PC-9 (cell line): Measurements from ENCODE around the gene GAP43. TPM values are rescaled to one million over a fixed set of nuclear protein-coding genes. Genes with fewer than 3 reads are reported as not detected.

Experiments used
- BruUV-seq: library from RNA; stranded (reverse); fragments of 400-500 nt; replicated peaks from 2 replicates; lab custom pipeline; 2021; lab: Mats Ljungman, UMichigan
- CTCF ChIA-PET: fragments of 300-600 bp; sonication (Branson Sonifier 250); formaldehyde crosslinking; loops from one replicate; lab custom pipeline; 2022; ENCODE audit warnings: antibody characterized with exemption; lab: Charles Lee
- POLR2A ChIA-PET: fragments of 300-600 bp; sonication (Branson Sonifier 250); formaldehyde crosslinking; loops from one replicate; lab custom pipeline; 2022; ENCODE audit warnings: antibody characterized with exemption; ENCODE audit not compliant: unreplicated experiment; lab: Charles Lee
- DNase-seq, 2 experiments: peaks; one replicate each; pipeline versions ENCODE4 v3.0.0 to v3.0.0-alpha.2; 2015 to 2022; ENCODE audit warnings: mixed read lengths in 1 of 2
- H2AFZ ChIP-seq: fragments of 200-600 bp; sonication (generic); 2 replicates; pipeline ENCODE4 v1.8.1; 2017; ENCODE audit warnings: antibody characterized with exemption
- H3F3A ChIP-seq: fragments of 200-600 bp; sonication (generic); 2 replicates; pipeline ENCODE4 v1.8.1; 2017; ENCODE audit warnings: antibody characterized with exemption, mild to moderate bottlenecking, low read depth; ENCODE audit not compliant: insufficient read depth
- H3K27ac ChIP-seq: fragments of 200-600 bp; sonication (generic); 2 replicates; pipeline ENCODE4 v1.6.1; 2016; ENCODE audit warnings: mixed run types
- H3K27me3 ChIP-seq: fragments of 200-600 bp; sonication (generic); 2 replicates; pipeline ENCODE4 v1.6.1; 2016; ENCODE audit warnings: low read depth, mixed run types; ENCODE audit not compliant: insufficient read depth
- H3K36me3 ChIP-seq: fragments of 200-600 bp; sonication (generic); 2 replicates; pipeline ENCODE4 v1.6.1; 2016; ENCODE audit warnings: low read depth, mixed run types
- H3K4me1 ChIP-seq: fragments of 200-600 bp; sonication (generic); replicated peaks from 2 replicates; pipeline ENCODE4 v1.6.1; 2016; ENCODE audit warnings: mixed run types; ENCODE audit not compliant: insufficient read depth
- H3K4me2 ChIP-seq: fragments of 200-600 bp; sonication (generic); 2 replicates; pipeline ENCODE4 v1.6.1; 2017; ENCODE audit warnings: mixed run types
- H3K4me3 ChIP-seq: fragments of 200-600 bp; sonication (generic); 2 replicates; pipeline ENCODE4 v1.6.1; 2016; ENCODE audit warnings: mixed run types
- H3K79me2 ChIP-seq: fragments of 200-600 bp; sonication (generic); 2 replicates; pipeline ENCODE4 v1.6.1; 2017; ENCODE audit warnings: low read depth, mixed run types
- H3K9me2 ChIP-seq: fragments of 200-600 bp; sonication (generic); 2 replicates; pipeline ENCODE4 v1.8.1; 2017; ENCODE audit warnings: mild to moderate bottlenecking; ENCODE audit not compliant: insufficient read depth
- H3K9me3 ChIP-seq: fragments of 200-600 bp; sonication (generic); 2 replicates; pipeline ENCODE4 v1.8.1; 2016; ENCODE audit warnings: low read depth; ENCODE audit not compliant: insufficient read depth
- H4K20me1 ChIP-seq: fragments of 200-600 bp; sonication (generic); 2 replicates; pipeline ENCODE4 v1.8.1; 2017; ENCODE audit not compliant: insufficient read depth
- CTCF ChIP-seq: fragments of 200-600 bp; sonication (generic); conservative IDR thresholded peaks from 2 replicates; pipeline ENCODE4 v1.6.1; 2017; ENCODE audit warnings: mixed run types, antibody characterized with exemption, mild to moderate bottlenecking, moderate library complexity
- EZH2 ChIP-seq: fragments of 200-600 bp; sonication (generic); IDR thresholded peaks from 2 replicates; pipeline ENCODE4 v1.8.0; 2017; ENCODE audit warnings: antibody characterized with exemption, low read depth
- intact Hi-C: fragments of 100-400 bp; cut with micrococcal nuclease; formaldehyde crosslinking; loops from one replicate; pipeline ENCODE4 v1.10.0; 2022; ENCODE audit not compliant: unreplicated experiment
- total RNA-seq: library from RNA; stranded (reverse); gene quantifications from 2 replicates; pipeline ENCODE4 v1.2.3, GENCODE V29; 2021

Gene GAP43
- total RNA-seq, 1 experiment from 2014 or later: not detected

- Histone ChIP-seq H3F3A (no peaks in the 10 kb centered on the region), H3K79me2 (no peaks in the 10 kb centered on the region), H3K4me2 (no peak overlapping the region), H3K4me1 (no peaks in the 10 kb centered on the region), H2AFZ (no peak overlapping the region; the same call in 1 of the 2 replicates), H3K36me3 (no peaks in the 10 kb centered on the region), H3K27me3 (no peaks in the 10 kb centered on the region), H3K27ac (no peak overlapping the region), H4K20me1 (no peaks in the 10 kb centered on the region), H3K4me3 (no peak overlapping the region), H3K9me2 (no peaks in the 10 kb centered on the region), H3K9me3 (no peaks in the 10 kb centered on the region)
- intact Hi-C loops: no loop called here
- TF ChIP-seq CTCF (no peak), EZH2 (no peak)
- CTCF ChIA-PET: no interaction called here
- DNase-seq: no peak
- no TSS peak for BruUV-seq
- POLR2A ChIA-PET: no interaction called here
These were observed 85.2 kb downstream of the GAP43 start for GRCh38 chr3:115708540-115708939.

DNA sequence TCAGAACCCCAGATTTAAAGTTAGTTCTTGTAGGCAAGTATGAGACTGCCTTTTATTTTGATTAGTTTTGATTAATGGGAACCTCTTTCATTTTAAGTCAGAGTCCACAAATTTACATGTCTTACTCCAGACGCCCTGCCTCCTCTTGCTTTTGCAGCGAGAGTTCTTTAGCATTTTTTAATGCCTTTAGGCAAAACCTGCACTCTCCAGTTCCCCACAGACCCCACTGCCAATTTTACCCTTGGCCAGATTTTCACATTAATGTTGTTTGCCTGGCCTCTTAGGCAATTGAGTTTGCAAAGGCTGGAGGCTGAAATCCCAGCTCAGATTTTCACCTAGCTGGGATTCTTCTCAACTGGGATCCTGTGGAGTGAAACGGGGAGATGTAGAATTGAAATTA is 85.8 kb downstream of the GAP43 start:
- H3K79me2 ChIP-seq: no peaks in the 10 kb centered on the region
- H3K27ac ChIP-seq: no peak overlapping the region
- H4K20me1 ChIP-seq: no peaks in the 10 kb centered on the region
- no peaks in the 10 kb centered on the region for H3K4me1 ChIP-seq
- ChIA-PET CTCF (no interaction called here), POLR2A (no interaction called here)
- intact Hi-C loops: no loop called here
- no peaks in the 10 kb centered on the region for H3K27me3 ChIP-seq
- TF ChIP-seq CTCF (no peak), EZH2 (no peak)
- H3K4me3 ChIP-seq: no peak overlapping the region
- H3F3A ChIP-seq: no peaks in the 10 kb centered on the region
- no peaks in the 10 kb centered on the region for H3K36me3 ChIP-seq
- no peak for DNase-seq
- no peak overlapping the region for H3K4me2 ChIP-seq
- BruUV-seq: no TSS peak
- H3K9me2 ChIP-seq: no peaks in the 10 kb centered on the region
- H3K9me3 ChIP-seq: no peaks in the 10 kb centered on the region
- H2AFZ ChIP-seq: 0 out of 2 replicates have a peak overlapping the region, but pooled peaks have one; percentile 13

DNA sequence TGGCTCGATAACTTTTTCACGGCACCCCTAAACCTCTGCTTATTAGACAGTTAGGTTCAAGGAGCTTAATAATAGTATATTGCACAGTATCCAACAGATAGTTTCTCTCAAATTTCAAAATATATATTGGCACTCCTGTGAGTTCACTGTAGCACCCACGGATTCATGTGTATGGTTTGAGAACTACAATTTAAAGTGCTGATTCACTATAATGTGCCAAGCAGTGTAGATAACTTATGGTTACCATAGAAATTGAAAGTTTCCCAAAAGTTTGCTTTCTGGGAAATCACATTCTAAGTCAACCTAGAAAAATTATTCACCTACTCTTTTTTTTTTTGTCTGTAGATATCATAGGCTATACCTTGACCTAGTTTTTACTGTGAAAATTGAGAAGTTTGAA is 86.6 kb downstream of the GAP43 start:
- intact Hi-C loops: loop anchor here (10.0 kb wide), 1 partner anchor 55 kb away; no protein-coding TSS in a partner anchor
- H3K27me3 ChIP-seq: no peaks in the 10 kb centered on the region

More for the DNA sequence above, 86.6 kb downstream of the GAP43 start:
- Histone ChIP-seq H3K79me2 (no peaks in the 10 kb centered on the region), H3K36me3 (no peaks in the 10 kb centered on the region), H3K4me2 (no peak overlapping the region), H3K27ac (no peak overlapping the region), H3K4me1 (no peaks in the 10 kb centered on the region), H3K9me3 (no peaks in the 10 kb centered on the region), H4K20me1 (no peaks in the 10 kb centered on the region), H3F3A (no peaks in the 10 kb centered on the region), H3K9me2 (no peaks in the 10 kb centered on the region), H2AFZ (no peak overlapping the region), H3K4me3 (no peak overlapping the region)
- BruUV-seq: no TSS peak
- DNase-seq: no peak
- no peak for TF ChIP-seq CTCF
- TF ChIP-seq EZH2: no peak
- POLR2A ChIA-PET: no interaction called here
- CTCF ChIA-PET: no interaction called here
